ENCODE data around the gene TM2D1.

- TF ChIP-seq CTCF (IDR thresholded peaks at IDR 0.05) (no peak), POLR2AphosphoS5 (IDR thresholded peaks at IDR 0.05) (no peak)
These were observed 77.8 kb downstream of the TM2D1 start for GRCh38 chr1:61647142-61647541.

Data from upper lobe of left lung (tissue), 4 donors.